GM18873 (cell line): ENCODE data around the gene PLEKHA5.
"Not testable (repeated sequence)": the region's sequence is repeated elsewhere in the genome, so short reads cannot be mapped to it uniquely, and the experiment has no call there.

Source experiments
- ATAC-seq: cut with Tn5 transposase; IDR thresholded peaks from one replicate; pipeline ENCODE4 v1.9.1; 2021; ENCODE audit warnings: mild to moderate bottlenecking, moderate library complexity, moderate number of reproducible peaks; ENCODE audit not compliant: unreplicated experiment, low FRiP score

Gene PLEKHA5

DNA sequence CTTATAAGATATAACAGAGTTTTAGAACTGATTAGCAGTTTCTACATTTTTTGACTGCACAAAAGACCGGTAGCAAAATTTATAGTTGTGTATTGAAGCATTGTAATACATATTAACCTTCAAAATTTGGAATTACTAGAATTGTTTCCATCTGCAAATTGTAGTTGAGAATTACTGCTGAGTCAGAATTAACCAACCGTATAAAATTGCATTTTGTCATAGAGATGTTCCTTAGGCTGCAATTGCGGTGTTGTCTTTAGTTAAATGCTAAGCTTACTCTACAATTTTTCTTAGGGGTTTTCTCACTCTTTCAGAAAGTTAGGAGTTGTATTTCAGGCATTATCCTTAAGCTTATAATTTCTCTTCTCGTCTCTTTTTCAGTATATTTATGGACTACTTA lies 132.2 kb downstream of the PLEKHA5 start:
- ATAC-seq: no peak

DNA sequence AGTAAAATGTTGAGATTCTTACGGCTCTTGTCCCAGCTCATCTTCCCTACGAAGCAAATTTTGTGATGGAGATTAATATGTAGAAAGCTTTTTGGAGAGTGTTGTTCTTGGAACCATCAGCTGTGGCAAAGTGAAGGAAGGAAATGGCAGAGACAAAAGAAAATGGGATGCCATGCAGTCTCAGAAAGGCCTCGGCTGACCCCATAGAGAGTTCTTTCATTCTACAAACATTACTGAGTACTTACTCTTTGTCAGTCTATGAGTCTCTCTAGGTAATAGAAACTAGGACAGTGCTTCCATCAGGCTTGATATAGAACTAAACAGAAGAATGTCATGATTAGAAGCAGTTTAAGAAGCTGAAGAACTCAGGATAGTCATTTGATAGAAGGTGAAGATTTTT lies 134.1 kb downstream of the PLEKHA5 start:
- no peak for ATAC-seq

DNA sequence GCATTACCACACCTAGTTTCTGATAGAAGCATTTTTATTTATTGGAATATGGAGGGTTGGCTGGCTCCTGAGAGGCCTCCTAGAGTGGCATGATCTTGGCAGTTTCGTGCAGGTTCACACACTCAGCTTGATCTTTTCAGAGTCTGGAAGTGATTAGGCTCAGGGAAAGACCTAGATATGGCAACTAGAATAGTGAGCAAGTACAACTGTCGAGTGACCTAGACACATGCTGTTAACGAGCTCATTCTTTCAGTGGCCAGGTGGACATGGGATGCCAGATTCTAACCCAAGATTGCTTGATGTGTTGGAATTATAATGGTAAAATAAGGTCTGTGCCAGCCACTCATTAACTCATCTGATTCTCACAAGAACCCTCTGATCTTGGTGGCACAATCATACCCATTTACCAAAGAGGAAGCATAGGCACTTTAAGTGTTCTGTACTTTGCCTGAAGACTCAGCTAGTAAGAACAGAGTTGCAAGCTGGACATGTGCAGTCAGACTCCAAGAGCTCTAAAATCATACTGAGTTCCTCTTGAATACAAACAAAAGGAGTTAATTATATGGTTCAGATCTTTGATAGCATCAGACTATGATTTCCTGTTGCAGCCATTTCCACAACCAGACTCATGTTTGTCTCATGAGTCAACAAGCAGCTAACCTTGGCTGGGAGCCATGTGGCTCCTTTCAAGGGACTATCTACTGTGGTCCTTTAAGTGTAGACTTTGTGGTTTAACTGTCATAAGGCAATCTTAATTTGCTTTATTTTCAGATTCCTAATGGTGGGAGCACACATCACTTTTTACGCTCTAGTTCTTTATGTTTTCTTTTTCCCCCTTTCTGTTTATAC lies 144.2 kb downstream of the PLEKHA5 start:
- ATAC-seq: no peak

DNA sequence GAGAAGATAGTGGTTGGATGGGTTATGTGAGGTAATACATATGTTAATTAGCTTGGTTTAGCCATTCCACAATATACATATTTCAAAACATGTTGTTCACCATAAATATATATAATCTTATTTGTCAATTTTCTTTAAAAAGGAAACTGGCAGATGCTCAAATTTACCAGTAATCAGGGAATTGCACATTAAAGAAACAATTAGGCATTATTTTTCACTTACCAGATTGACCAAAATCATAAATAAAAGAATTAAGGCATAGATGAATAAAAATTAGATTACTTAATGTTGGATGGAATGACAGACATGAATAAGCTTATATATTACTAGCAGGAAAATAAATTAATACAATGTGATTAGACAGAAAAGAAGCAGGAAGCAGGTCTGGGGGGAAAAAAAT lies 147.2 kb downstream of the PLEKHA5 start:
- no peak for ATAC-seq

DNA sequence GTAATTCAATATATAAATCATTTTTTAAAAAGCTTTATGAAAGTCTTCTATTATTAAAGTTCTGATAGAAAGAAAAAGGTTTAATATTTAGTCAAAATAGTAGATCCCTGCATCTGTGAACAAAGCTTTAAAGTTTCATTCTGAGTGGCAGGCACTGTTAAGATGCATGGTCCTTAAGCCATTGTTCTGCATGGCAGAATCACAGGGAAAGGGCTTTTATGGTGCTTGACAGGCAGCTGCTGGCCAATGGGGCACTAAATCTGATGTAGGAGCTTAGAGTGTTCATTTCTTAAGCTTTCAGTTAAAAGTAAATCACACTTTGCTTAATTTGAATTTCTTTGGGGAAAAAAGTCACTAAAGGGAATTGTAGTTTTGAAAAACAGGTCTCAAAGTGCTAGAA lies 148.2 kb downstream of the PLEKHA5 start:
- ATAC-seq: no peak

DNA sequence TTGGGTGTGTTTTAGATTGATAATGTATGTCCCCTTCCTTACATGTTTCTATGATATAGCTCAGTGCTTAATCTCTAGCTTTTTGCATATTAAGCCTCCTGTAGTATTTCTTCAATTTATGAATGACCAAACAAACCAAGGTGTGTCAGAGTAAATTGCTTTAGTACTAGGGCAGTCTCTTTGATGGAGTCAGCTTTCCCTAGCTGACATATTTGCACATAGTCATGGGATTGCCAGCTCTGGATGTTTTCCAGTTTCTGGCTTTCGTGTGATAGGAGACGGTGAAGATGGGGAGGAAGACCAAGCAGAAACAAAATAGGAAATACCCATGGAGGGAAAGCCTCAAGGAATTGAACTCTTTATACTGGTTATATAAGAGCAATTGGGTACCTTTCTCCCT lies 148.9 kb downstream of the PLEKHA5 start:
- ATAC-seq: no peak

DNA sequence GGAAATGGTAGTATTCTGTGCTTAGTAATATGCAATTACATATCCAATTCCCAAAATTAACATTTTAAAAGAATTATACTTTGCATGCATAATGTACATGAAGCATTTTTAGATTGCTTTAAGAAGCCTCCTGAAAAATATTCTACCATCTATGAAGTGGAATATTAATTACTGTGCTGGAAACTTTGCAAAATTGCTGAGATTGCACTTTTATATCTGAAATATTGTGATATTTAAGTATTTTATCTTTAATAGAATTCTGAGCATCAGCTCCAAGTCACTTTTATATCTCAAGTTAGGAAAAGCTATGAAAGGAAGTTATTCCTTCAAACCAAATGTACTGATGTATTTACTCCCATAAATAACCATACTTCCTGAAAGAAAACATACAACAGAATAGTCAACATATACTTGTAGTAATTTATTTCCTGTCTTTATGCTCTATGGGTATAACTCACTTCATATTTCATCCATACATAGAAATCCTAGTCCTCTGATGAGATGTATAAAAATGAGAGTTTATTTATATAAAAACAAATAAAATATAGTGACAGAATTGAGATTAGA lies 152.7 kb downstream of the PLEKHA5 start:
- no peak for ATAC-seq

DNA sequence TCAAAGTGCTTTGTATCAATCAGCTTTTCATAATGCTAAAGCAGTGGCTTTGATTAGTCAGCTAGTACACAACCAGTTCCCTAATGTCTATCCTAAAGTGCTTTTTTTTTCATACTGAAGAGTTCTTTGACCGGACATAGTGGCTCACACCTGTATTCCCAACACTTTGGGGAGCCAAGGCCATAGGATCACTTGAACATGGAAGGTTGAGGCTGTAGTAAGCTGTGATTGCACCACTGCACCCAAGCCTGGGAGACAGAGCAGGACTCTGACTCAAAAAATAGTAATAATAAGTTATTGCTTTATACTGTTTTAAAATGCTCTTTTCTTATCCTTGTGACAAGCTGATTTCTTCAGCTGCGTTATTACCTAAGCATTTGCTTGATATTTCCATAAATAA lies 155.1 kb downstream of the PLEKHA5 start:
- ATAC-seq: no peak

DNA sequence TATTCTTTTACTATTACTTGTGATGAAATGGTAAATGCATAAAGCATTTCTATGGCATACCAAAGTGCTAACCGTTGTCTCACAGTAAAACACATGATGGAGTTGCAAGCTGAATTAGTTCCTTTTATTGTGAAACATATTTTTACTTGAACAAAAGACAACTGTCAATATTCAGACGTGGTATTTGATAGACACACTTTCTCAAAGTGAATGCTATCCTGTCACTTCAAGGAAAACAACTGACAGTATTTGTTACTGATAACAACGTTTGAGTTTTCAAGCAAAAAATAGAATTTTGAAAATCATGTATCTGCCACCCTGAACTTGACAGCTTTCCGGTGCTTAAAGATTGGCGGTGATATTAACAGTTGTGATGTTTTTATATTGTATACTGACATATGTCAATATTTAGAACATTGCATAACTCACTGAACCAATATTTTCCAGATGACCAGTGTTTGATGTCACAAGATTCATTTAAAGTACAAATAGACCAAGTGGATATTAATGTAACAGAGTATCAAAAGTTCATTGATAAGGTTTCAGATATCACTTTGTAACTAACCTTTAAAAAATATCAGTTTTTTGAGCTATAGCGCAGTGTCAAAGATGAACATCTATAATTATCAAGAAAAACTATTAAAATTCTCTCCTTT lies 156.4 kb downstream of the PLEKHA5 start:
- no peak for ATAC-seq

DNA sequence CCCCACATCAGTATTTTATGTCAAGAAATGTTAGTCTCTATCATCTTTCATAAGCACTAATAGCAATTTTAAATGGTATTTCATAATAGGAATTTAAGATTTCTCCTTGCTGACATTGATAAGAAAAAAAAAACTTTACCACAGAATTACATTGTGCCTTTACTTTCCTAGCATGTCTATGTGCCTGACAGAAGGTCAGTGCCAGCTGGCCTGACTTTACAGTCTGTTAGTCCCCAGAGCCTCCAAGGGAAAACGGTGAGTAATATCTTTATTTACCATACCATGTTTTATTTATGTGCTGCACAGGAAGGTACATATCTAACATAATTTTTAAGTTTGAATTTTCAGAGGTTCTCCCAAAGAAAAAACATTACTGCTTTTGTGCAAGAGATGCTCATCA lies 157.8 kb downstream of the PLEKHA5 start:
- ATAC-seq: no peak

DNA sequence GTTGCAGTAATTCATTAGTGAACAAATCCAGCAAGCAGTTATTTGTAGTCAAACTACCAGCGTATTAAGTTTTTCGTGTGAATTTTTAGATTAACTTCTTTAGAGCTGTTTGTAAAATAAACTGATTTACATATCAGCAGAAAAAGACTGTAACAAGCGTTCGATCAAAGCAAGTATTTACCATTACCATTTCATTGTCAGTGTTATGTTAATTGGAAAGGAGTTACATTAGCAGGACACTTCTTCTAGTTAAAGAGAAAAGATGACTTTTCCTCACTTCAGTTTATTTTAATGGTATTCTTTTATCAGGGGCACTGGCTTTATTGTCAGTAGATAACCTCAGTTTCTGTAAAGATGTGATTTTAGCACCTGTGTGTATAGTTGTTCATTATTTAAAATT lies 158.6 kb downstream of the PLEKHA5 start:
- no peak for ATAC-seq

DNA sequence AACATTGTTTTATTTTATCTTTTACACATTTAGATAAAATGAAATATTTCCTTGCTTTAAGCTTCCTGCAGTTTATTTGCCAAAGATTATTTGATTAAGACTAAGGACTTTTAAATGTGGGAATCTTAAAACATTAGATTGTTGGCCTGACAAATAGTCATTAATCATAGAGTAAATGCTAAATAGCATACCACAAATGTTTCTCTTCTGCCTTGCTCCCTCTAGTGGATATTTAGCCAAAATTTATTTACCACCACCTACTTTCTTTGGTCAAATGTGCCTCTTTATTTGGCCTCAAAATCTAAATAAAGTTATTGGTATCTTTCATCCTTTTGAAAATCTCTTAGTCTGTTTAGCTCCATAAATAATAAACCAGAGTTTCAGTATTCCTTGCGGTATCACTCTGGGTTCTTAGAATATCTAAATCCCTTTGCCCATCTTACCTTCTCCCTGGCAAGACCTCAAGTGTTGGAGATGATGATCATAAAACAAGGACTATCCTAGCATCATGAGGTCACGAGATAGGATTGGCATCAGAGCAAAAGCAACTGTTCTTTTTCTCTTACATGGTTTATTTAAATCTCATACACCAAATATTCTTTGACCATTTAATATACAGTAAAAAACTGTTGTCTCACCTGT lies 159.2 kb downstream of the PLEKHA5 start:
- no peak for ATAC-seq

DNA sequence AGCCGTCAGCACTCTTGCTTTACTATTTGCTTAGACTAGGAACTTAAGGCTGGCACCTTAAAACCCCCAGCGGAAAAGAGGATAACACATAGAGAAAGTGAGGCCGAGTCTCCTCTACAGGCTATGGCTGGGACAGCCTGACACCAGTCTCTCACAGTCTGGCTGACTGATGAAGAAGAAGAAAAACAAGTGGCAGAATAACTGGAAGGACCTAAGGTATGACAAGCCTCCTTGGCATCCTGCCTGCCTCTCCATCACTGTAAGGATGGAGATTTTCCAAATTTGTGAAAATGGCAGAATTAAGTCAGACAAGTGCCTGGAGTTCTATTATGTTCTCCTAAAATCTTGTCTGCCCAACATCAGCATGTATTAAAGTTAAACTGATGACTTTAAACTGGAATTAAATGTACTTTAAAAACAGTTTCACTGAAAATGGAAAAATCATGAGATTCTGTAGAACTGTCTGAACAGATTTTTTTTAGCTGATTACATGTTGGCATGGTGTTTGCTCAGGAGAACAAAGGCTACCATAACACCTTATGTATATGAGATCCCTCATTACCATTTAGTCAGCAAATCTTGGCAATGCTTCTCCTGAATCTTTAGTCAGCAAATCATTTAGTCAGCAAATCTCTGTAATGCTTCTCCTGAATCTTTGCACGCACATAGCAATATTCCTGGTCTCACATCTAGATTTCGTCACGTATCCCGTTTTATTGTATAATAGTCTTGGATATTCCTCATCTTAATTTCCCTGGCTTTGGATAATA lies 169.5 kb downstream of the PLEKHA5 start:
- ATAC-seq: no peak

DNA sequence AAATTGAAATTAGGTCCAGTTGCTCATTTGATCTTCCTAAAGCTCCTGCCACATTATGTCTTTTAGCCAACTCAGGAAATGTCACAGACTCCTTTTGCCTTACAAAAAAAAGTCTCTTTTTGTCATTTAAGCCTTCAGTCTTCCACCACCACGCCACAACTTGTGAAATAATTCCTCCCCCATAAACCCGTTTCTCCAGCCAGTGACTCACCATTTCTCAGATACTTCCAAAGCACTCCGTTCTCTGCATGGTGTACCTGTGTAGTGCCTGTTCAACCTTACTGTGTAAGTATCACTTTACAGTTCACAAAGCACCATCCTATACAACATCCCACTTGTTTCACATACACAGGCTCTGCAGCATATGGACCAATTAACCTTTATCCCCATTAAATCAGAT lies 170.2 kb downstream of the PLEKHA5 start:
- ATAC-seq: no peak

DNA sequence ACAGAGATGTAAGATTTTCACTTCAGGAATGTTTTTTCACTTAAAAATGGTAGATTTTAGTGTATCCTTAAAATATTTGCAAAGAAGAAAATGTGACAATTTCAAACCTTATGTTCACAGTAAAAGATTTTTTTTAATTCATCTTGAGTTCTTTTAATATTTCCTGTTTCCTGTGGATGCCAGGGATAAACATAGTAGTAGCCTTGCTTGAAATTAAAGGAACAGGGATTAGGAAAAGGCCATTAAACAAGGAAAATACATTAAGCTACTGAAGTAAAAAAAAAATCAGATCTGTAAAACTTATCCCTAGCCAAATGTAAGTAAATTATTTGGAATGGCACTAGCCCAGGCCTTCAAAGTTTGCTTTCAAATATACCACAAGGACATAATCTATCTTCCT lies 171.7 kb downstream of the PLEKHA5 start:
- no peak for ATAC-seq

DNA sequence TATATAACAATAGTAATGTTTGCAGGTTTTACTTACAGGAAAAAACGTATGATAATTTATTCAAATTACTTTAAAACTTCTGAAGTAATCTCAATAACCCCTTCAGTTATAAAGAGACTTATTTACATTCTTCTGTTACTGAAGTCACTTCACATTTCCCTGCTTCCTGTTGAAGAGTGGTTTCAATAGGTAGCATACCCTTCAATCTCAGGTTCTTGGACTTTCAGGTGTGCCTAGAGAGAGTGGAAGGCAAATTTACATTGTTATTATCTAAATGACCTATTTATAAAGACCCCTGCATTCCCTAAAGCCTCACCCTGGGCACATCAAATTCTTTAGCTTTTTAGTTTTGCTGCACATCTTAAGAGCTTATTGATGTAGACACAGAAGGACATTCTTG lies 172.2 kb downstream of the PLEKHA5 start:
- ATAC-seq: no peak

DNA sequence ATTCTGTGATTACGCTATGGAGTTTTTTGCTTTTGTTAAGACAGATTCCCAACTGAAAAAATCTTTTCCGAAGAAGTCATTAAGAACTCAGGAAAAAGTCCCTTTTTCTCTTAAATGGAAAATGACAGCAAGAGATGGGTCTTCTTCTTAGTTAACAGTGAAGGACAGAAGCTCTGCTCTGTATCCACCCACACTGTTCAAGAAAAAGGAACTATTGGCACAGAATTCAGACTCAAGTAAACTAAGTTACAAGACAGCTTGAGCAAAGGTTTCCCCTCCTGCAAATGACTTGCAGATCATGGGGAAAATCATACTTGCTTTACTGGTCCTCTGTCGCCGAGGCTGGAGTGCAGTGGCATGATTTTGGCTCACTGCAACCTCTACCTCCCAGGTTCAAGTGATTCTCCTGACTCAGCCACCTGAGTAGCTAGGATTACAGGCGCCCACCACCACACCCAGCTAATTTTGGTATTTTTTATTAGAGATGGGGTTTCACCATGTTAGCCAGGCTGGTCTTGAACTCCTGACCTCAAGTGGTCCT lies 172.6 kb downstream of the PLEKHA5 start:
- no peak for ATAC-seq

DNA sequence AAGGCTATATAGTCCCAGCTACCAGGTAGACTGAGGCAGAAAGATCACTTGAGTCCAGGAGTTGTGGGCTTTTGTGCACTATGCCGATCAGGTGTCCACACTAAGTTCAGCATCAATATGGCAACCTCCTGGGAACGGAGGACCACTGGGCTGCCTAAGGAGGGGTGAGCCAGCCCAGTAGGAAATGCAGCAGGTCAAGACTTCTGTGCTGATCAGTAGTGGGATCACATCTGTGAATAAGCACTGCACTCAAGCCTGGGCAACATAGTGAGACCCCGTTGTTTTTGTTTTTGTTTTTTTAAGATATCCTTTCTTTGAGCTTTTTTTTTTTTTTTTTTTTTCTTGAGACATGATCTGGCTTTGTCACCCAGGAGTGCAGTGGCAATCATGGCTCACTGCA lies 174.0 kb downstream of the PLEKHA5 start:
- ATAC-seq: no peak

DNA sequence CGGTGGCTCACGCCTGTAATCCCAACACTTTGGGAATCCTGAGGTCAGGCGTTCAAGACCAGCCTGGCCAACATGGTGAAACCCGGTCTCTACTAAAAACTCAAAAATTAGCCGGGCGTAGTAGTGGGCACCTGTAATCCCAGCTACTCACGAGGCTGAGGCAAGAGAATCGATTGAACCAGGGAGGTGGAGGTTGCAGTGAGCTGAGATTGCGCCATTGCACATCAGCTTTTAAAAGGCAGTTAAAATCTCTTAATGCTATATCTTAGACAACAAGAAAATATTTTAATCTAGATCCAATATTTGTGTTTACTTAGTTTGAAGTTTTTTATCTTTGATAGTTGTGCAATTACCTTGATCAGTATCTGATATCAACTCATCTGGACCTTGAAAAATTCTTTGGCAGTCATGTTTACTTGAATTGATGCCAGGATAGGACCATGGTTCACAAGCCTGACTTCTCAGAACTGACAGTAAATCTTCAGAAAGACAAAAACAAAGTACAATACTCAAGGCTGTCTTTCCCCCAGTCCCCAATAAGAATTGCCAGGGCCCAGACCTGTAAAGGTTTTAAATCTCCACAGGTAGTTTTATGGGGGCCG lies 174.7 kb downstream of the PLEKHA5 start:
- no peak for ATAC-seq

DNA sequence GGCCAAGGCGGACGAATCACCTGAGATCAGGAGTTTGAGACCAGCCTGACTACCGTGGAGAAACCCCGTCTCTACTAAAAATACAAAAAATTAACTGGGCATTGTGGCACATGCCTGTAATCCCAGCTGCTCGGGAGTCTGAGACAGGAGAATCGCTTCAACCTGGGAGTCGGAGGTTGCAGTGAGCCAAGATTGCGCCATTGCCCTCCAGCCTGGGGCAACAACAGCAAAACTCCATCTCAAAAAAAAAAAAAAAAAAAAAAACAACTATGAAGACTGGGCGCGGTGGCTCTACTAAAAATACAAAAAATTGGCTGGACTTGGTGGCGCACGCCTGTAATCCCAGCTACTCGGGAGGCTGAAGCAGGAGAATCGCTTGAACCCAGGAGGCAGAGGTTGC lies 176.1 kb downstream of the PLEKHA5 start:
- not testable (repeated sequence) for ATAC-seq
